ENCODE measurements around the gene FNBP1L.

FNBP1L gene

DNA sequence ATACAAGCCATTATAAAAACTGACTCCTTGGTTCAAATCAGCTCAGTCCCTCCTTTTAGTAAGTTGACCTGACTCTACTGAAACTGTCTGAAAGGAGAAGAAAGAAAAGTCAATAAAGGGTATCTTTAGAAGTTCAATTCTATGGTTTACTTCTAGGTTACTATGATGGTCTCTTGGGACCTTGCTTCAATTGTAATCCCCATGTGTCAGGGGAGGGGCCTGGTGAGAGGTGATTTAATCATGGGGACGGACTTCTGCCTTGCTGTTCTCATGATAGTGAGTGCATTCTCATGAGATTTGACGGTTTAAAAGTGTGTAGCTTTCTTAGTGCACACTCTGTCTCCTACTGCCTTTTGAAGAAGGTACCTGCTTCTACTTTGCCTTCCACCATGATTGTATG is 31.7 kb upstream of the FNBP1L start:
- no peak for TF ChIP-seq CTCF (IDR thresholded peaks at IDR 0.05; ENCODE audit: low read depth, low read length)
- DNase-seq (ENCODE audit: low read depth in 2 of 2) = no peak
- no peak overlapping the region for H3K4me3 ChIP-seq (replicated peaks in 1 of 2; ENCODE audit: low read depth in 2 of 2, low read length in 2 of 2)

- TF ChIP-seq CTCF (IDR thresholded peaks at IDR 0.05; ENCODE audit: low read depth, low read length) = no peak
- no peak for DNase-seq (ENCODE audit: low read depth in 2 of 2)
- H3K4me3 ChIP-seq (replicated peaks in 1 of 2; ENCODE audit: low read depth in 2 of 2, low read length in 2 of 2) = no peak overlapping the region
These were observed 28.6 kb upstream of the FNBP1L start for GRCh38 chr1:93419344-93419743.

GRCh38 chr1:93420400-93420799 is 27.5 kb upstream of the FNBP1L start:
- DNase-seq (ENCODE audit: low read depth in 2 of 2) = no peak
- no peak for TF ChIP-seq CTCF (IDR thresholded peaks at IDR 0.05; ENCODE audit: low read depth, low read length)
- H3K4me3 ChIP-seq (replicated peaks in 1 of 2; ENCODE audit: low read depth in 2 of 2, low read length in 2 of 2) = no peak overlapping the region

- DNase-seq (ENCODE audit: low read depth in 2 of 2) = no peak
- no peak overlapping the region for H3K4me3 ChIP-seq (replicated peaks in 1 of 2; ENCODE audit: low read depth in 2 of 2, low read length in 2 of 2)
- TF ChIP-seq CTCF (IDR thresholded peaks at IDR 0.05; ENCODE audit: low read depth, low read length) = no peak
These were observed 21.7 kb upstream of the FNBP1L start for GRCh38 chr1:93426181-93426580.

DNA sequence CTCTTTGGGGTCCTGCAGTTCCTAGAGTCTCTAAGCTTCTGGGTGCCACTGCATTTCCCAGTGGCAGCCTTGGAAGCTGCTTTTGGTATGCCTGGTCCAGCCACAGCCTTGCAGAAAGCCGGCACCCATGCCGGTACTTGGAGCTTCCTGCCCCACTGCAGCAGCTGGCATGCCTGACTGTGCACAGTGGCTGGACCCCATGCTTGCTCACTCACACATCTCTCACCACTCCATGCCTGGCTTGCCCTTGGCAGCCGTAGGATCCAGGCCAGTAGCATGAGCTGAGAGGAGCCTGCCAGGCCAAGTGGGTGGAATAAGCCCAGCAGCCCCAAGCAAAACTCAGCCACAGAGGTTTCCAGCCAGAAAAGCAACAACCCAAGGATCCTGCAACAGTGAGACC is 20.3 kb upstream of the FNBP1L start:
- DNase-seq (ENCODE audit: low read depth in 2 of 2) = no peak
- H3K4me3 ChIP-seq (replicated peaks in 1 of 2; ENCODE audit: low read depth in 2 of 2, low read length in 2 of 2) = no peak overlapping the region
- no peak for TF ChIP-seq CTCF (IDR thresholded peaks at IDR 0.05; ENCODE audit: low read depth, low read length)

DNA sequence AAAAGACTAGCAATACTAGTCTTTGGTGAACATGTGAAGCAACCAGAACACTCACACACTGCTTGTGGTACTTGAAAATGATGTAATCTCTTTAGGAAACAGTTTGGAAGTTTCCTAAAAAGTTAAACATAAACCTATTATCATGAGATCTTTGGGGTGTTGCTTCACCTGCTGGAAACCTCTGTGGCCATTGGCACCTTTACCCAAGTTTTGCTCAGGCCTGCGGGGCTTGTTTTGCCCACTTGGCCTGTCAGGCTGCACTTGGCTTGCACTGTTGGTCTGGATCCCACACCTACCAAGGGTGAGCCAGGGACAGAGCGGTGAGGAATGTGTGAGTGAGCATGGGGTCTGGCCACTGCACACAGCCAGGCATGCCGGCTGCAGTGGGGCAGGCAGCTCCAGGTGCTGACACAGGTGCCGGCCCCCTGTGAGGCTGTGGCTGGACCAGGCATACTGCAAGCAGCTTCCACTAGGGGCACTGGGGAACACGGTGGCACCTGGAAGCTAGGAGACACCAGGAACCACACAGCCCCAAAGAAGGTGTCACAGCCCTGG is 14.4 kb upstream of the FNBP1L start:
- H3K4me3 ChIP-seq (replicated peaks in 1 of 2; ENCODE audit: low read depth in 2 of 2, low read length in 2 of 2) = no peak overlapping the region
- DNase-seq (ENCODE audit: low read depth in 2 of 2) = no peak
- TF ChIP-seq CTCF (IDR thresholded peaks at IDR 0.05; ENCODE audit: low read depth, low read length) = peak; percentile 35

DNA sequence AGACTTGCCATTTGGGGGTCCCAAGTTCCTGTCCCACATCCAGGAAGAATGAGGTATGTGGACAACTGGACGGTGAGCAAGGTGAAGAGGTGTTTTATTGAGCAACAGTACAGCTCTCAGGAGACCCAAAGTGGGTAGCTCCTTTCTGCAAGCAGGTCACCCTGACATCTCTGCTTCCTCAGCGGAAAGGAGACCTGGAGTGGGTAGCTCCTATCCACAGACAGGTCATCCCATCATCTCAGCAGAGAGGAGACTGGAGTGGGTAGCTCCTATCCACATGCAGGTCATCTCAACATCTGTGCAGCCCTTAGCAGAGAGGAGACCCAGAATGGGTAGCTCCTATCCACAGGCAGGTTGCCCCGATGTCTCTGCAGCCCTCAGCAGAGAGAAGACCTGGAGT is 13.8 kb upstream of the FNBP1L start:
- DNase-seq (ENCODE audit: low read depth in 2 of 2) = no peak
- H3K4me3 ChIP-seq (replicated peaks in 1 of 2; ENCODE audit: low read depth in 2 of 2, low read length in 2 of 2) = no peak overlapping the region
- TF ChIP-seq CTCF (IDR thresholded peaks at IDR 0.05; ENCODE audit: low read depth, low read length) = no peak
